Endothelial cell of umbilical vein (primary cell): ENCODE measurements around the gene GMCL2.

Experiments used
- CTCF ChIP-seq, 2 donors: IDR thresholded peaks; 1 replicate in 1 of 2; 2 replicates in 1 of 2; pipeline ENCODE4 v1.5.1; 2011; ENCODE audit warnings: low read length in 2 of 2, mild to moderate bottlenecking in 2 of 2, moderate library complexity in 2 of 2, control low read depth in 1 of 2, inconsistent platforms in 1 of 2, low read depth in 1 of 2; ENCODE audit not compliant: insufficient read depth in 1 of 2; ENCODE audit errors: extremely low read depth in 1 of 2
- POLR2A ChIP-seq: IDR thresholded peaks from 2 replicates; pipeline ENCODE4 v1.6.1; 2012; ENCODE audit warnings: low read depth, mild to moderate bottlenecking, control low read depth, low read length
- POLR2AphosphoS5 ChIP-seq: IDR thresholded peaks from 2 replicates; pipeline ENCODE4 v1.6.1; 2012; ENCODE audit warnings: low read depth, mild to moderate bottlenecking, control low read depth, low read length, moderate library complexity; ENCODE audit not compliant: insufficient read depth
- TF ChIP-seq, protein P1 (sequence below): IDR thresholded peaks from 2 replicates; pipeline ENCODE4 v1.6.1; 2011; ENCODE audit not compliant: insufficient read depth, insufficient read length

DNA sequence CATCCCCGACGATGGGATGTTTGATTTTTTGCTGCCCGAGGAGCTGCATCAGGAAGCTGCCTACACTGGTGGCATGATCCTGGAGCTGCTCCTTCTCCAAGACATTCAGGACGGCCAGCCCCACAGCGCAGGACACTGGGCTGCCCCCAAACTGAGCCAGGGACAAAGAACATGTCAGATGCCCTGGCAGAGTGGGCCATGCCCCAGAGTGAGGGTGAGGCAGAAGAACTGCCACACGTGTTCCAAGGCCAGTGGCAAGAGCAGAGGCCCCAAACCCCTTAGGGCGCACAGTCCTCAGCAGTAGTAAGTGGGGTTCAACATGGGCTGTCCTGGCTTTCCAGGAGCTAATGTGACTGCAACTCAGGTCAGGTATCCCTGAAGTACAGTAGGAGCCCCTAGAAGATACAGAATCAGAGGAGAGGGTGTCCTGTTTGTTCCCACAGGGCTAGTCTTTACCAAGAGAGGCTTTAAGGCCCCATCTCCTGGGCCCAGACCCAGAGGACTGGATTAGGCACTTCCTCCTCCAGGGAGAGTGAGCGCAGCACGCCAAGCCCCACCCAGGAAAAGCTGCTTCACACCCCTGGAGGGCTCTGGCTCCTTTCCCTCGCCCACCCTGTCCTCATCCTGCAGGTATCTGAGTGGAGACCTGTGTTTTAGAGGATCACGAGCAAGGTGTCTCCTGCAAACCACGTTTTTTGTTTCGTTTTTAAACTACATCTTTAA, 28.3 kb upstream of the GMCL2 start:
- TF ChIP-seq, protein P1, sequence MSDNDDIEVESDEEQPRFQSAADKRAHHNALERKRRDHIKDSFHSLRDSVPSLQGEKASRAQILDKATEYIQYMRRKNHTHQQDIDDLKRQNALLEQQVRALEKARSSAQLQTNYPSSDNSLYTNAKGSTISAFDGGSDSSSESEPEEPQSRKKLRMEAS = no peak
- no peak for TF ChIP-seq POLR2A
- no peak for TF ChIP-seq CTCF (IDR thresholded peaks at IDR 0.05; ENCODE audit: extremely low read depth in 1 of 2, insufficient read depth in 1 of 2, low read depth in 1 of 2, low read length in 2 of 2)
- no peak for TF ChIP-seq POLR2AphosphoS5
